Osteoblast (primary cell): ENCODE measurements around the gene FBXL17. TPM values are rescaled to one million over a fixed set of nuclear protein-coding genes. Genes with fewer than 3 reads are reported as not detected.
A peak's percentile ranks its signal among the peaks of the same experiment; 100 is the strongest.

Experiments used
- DNase-seq: peaks from one replicate; pipeline ENCODE4 v3.0.0; 2011; ENCODE audit warnings: low spot score, mixed read lengths; ENCODE audit not compliant: insufficient read length; ENCODE audit errors: missing footprints
- H2AFZ ChIP-seq: 2 replicates; pipeline ENCODE4 v1.6.0; 2011; ENCODE audit warnings: mild to moderate bottlenecking, low read length
- H3K27ac ChIP-seq: 2 replicates; pipeline ENCODE4 v1.5.1; 2011; ENCODE audit warnings: mild to moderate bottlenecking, low read depth, low read length, moderate library complexity
- H3K27me3 ChIP-seq: 2 replicates; pipeline ENCODE4 v1.6.0; 2012; ENCODE audit warnings: mild to moderate bottlenecking, control low read depth, inconsistent platforms, low read length, moderate library complexity; ENCODE audit not compliant: insufficient read depth
- H3K36me3 ChIP-seq: 2 replicates; pipeline ENCODE4 v1.5.1; 2011; ENCODE audit warnings: mild to moderate bottlenecking, low read length, control low read depth, moderate library complexity; ENCODE audit not compliant: insufficient read depth
- H3K4me1 ChIP-seq: 2 replicates; pipeline ENCODE4 v1.5.1; 2011; ENCODE audit warnings: mild to moderate bottlenecking, low read length, control low read depth, moderate library complexity; ENCODE audit not compliant: insufficient read depth
- H3K4me2 ChIP-seq: 2 replicates; pipeline ENCODE4 v1.6.0; 2011; ENCODE audit warnings: mild to moderate bottlenecking, low read length; ENCODE audit not compliant: insufficient read depth
- H3K4me3 ChIP-seq: fragments of 200-600 bp; sonication (generic); 3 replicates; pipeline ENCODE4 v1.5.1; 2012; ENCODE audit warnings: mild to moderate bottlenecking, low read length, inconsistent platforms; ENCODE audit not compliant: insufficient read depth
- H3K79me2 ChIP-seq: 2 replicates; pipeline ENCODE4 v1.6.0; 2012; ENCODE audit warnings: mild to moderate bottlenecking, low read length, control low read depth, inconsistent platforms; ENCODE audit not compliant: insufficient read depth
- H3K9me3 ChIP-seq: 2 replicates; pipeline ENCODE4 v1.5.1; 2011; ENCODE audit warnings: low read depth, low read length, control low read depth
- H4K20me1 ChIP-seq: 2 replicates; pipeline ENCODE4 v1.6.0; 2012; ENCODE audit warnings: mild to moderate bottlenecking, low read length, control low read depth; ENCODE audit not compliant: insufficient read depth
- total RNA-seq: library from RNA; depleted of rRNA; stranded (reverse); fragments of >200 nt; gene quantifications from 2 replicates; pipeline ENCODE4 v1.2.3, GENCODE V29; 2012
- TF ChIP-seq, protein P1 (sequence below): IDR thresholded peaks from 2 replicates; pipeline ENCODE4 v1.5.1; 2011; ENCODE audit warnings: mild to moderate bottlenecking, low read depth, low read length, moderate library complexity; ENCODE audit errors: extremely low read depth

Gene FBXL17
- total RNA-seq, 1 donor, result 19.5 TPM

DNA sequence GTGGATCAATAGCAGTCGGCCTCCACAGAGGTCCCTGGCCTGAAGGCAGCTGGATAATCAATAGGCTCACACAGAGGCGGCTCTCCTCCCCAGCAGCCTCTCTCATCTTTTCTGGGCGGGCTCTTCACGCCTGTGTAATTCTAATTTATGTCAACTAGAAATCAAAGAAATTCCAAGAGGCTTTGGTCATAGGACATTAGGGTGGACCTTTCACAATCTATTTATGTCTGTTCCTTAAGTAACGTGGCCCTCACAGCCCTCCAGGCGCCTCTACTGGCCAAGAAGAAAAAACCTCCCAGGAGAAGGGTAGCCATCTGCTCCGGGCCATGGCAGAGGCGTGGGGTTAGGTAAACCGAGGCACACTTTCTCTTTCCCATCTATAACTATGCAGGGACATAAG lies 506.1 kb downstream of the FBXL17 start:
- peak; percentile 67 for DNase-seq
- no peaks in the 10 kb centered on the region for H3K9me3 ChIP-seq
- TF ChIP-seq, protein P1, sequence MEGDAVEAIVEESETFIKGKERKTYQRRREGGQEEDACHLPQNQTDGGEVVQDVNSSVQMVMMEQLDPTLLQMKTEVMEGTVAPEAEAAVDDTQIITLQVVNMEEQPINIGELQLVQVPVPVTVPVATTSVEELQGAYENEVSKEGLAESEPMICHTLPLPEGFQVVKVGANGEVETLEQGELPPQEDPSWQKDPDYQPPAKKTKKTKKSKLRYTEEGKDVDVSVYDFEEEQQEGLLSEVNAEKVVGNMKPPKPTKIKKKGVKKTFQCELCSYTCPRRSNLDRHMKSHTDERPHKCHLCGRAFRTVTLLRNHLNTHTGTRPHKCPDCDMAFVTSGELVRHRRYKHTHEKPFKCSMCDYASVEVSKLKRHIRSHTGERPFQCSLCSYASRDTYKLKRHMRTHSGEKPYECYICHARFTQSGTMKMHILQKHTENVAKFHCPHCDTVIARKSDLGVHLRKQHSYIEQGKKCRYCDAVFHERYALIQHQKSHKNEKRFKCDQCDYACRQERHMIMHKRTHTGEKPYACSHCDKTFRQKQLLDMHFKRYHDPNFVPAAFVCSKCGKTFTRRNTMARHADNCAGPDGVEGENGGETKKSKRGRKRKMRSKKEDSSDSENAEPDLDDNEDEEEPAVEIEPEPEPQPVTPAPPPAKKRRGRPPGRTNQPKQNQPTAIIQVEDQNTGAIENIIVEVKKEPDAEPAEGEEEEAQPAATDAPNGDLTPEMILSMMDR, result peak; percentile 42
- no peaks in the 10 kb centered on the region for H3K27me3 ChIP-seq
- H3K27ac ChIP-seq, result no peak overlapping the region
- H3K4me1 ChIP-seq, result peaks cover 17% of the 10 kb centered on the region
- peak overlapping the region; percentile 21 for H3K4me3 ChIP-seq
- H2AFZ ChIP-seq, result peak overlapping the region; percentile 79
- no peaks in the 10 kb centered on the region for H4K20me1 ChIP-seq
- peak overlapping the region; percentile 40 for H3K4me2 ChIP-seq
- no peaks in the 10 kb centered on the region for H3K36me3 ChIP-seq
- H3K79me2 ChIP-seq, result no peaks in the 10 kb centered on the region

DNA sequence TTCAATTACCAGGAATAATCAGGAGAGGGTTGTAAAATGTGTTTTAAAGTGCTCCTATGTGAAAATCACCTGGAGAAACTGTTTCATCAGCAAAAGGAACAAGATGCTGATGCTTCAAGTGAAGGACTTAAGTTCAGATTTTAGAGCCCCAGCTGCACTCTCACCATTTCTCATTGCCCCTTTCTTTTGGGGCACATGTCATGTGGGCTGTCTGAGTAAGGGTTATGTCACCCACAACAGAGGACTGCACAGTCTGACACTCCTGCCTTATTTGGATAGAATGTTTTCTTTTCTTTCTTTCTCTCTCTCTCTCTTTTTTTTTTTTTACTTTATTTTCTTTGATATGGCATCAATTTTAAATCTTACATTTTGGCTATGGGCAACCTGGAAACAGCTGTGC lies 507.1 kb downstream of the FBXL17 start:
- no peak overlapping the region for H3K4me3 ChIP-seq
- peak overlapping the region; percentile 15 for H2AFZ ChIP-seq
- no peaks in the 10 kb centered on the region for H3K36me3 ChIP-seq
- no peaks in the 10 kb centered on the region for H3K27me3 ChIP-seq
- H3K9me3 ChIP-seq, result no peaks in the 10 kb centered on the region
- peak overlapping the region; percentile 20 for H3K4me2 ChIP-seq
- DNase-seq, result no peak
- H3K4me1 ChIP-seq, result peaks cover 21% of the 10 kb centered on the region
- H4K20me1 ChIP-seq, result no peaks in the 10 kb centered on the region
- no peaks in the 10 kb centered on the region for H3K79me2 ChIP-seq
- TF ChIP-seq, protein P1, result no peak
- no peak overlapping the region for H3K27ac ChIP-seq

DNA sequence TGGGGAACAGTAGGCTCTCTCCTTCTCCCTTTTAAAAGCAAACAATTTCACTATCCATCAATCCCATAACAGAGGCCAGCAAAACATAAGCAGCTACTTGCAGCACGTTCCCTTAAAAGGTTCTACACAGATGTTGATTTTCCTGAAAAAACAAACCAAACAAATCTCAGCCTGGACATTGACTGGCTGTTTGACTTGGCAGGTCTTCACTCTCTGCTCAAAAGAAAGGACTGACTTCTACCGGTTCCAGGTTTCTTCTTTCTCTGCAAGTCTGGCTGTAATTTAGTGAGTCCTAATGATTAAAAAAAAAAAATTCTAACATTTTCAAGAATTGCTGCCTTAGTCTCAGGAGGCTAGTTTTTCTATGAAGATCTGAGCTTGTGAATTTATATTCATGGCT lies 508.0 kb downstream of the FBXL17 start:
- H3K4me3 ChIP-seq, result no peak overlapping the region

DNA sequence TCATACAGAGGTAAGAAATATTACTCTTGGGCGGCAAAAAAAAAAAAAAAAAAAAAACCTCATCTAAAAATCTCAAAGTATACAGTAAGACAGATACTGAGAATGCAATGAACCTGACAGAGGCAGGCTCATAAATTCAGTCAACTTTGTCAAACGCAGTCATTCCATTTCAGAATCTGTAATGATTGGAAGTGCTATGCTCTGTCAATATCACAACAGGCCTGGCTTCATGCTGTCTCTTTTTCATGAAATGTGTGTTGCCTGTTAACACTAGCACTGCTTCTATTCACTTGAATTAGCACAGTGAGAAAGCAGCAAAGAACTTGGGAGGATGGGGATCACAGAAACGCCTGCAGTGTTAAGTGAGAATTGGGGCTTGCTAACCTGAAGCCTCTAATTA lies 510.9 kb downstream of the FBXL17 start:
- TF ChIP-seq, protein P1, result no peak
- Histone ChIP-seq H3K36me3 (no peaks in the 10 kb centered on the region), H3K4me3 (no peak overlapping the region)

More for the DNA sequence above, 508.0 kb downstream of the FBXL17 start:
- H3K27me3 ChIP-seq, result no peaks in the 10 kb centered on the region
- no peak overlapping the region for H3K27ac ChIP-seq
- no peak for DNase-seq
- H3K79me2 ChIP-seq, result no peaks in the 10 kb centered on the region
- no peaks in the 10 kb centered on the region for H3K36me3 ChIP-seq
- no peaks in the 10 kb centered on the region for H4K20me1 ChIP-seq
- H3K9me3 ChIP-seq, result no peaks in the 10 kb centered on the region
- H3K4me2 ChIP-seq, result no peak overlapping the region
- H2AFZ ChIP-seq, result no peak overlapping the region
- peaks cover 30% of the 10 kb centered on the region for H3K4me1 ChIP-seq
- TF ChIP-seq, protein P1, result no peak

More for the DNA sequence above, 510.9 kb downstream of the FBXL17 start:
- no peaks in the 10 kb centered on the region for H3K9me3 ChIP-seq
- H3K4me2 ChIP-seq, result no peak overlapping the region
- H4K20me1 ChIP-seq, result no peaks in the 10 kb centered on the region
- no peak overlapping the region for H2AFZ ChIP-seq
- peaks cover 28% of the 10 kb centered on the region for H3K4me1 ChIP-seq
- no peaks in the 10 kb centered on the region for H3K79me2 ChIP-seq
- H3K27ac ChIP-seq, result no peak overlapping the region
- DNase-seq, result no peak
- H3K27me3 ChIP-seq, result no peaks in the 10 kb centered on the region
